ENCODE data around the gene PCED1B. TPM values are rescaled to one million over a fixed set of nuclear protein-coding genes. Genes with fewer than 3 reads are reported as not detected.
"Not testable (repeated sequence)": the region's sequence is repeated elsewhere in the genome, so short reads cannot be mapped to it uniquely, and the experiment has no call there.

Gene PCED1B
- total and polyA plus RNA-seq, 2 experiments from 2014 or later = 5.1 to 6.6 TPM

GRCh38 chr12:47054659-47055058 lies 24.8 kb upstream of the PCED1B start (continued):
- no peak for TF ChIP-seq ZNF462 (CRISPR knock-in tag; IDR thresholded peaks at IDR 0.05)
- TF ChIP-seq CREB1 (CRISPR knock-in tag; IDR thresholded peaks at IDR 0.05; ENCODE audit: low read depth) = no peak
- no peak for TF ChIP-seq JUNB (IDR thresholded peaks at IDR 0.05; ENCODE audit: unreplicated experiment)
- TF ChIP-seq NANOG (IDR thresholded peaks at IDR 0.05; ENCODE audit: borderline replicate concordance) = no peak
- no peak for TF ChIP-seq EZH2 (IDR thresholded peaks at IDR 0.05; ENCODE audit: low read depth, unreplicated experiment)
- TF ChIP-seq POLR2AphosphoS5 (IDR thresholded peaks at IDR 0.05; ENCODE audit: low read depth) = no peak
- no peak for TF ChIP-seq ZNF114 (CRISPR knock-in tag; IDR thresholded peaks at IDR 0.05)

DNA sequence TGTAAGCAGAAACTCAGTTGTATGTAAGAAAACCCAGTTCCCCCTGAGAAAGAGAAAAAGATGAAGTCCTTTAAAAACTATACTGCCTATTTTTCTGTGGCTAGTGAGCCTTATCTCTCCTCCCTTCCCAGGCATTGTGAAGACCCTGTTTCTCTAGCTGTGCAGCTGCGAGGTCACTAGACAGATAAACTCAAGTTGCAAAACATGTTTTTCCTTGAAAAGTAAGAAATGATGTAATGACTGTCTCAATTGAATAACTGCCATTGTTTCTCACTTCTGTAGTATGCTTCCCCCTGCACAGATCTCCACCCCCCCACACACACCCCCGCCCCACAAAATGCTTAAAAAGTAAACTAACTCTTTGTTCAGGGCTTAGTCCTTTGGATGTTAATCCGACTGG lies 23.6 kb upstream of the PCED1B start:
- H3K36me3 ChIP-seq (ENCODE audit: insufficient read depth); H3K27me3 Mint-ChIP-seq (ENCODE audit: insufficient read depth, low read depth, poor library complexity); DNase-seq (ENCODE audit: low spot score); H3K4me3 ChIP-seq; H4K20me1 ChIP-seq (replicated peaks; ENCODE audit: insufficient read depth); H2AFZ ChIP-seq; H3K9me2 ChIP-seq (ENCODE audit: insufficient read depth); H3K27ac Mint-ChIP-seq; H3K27me3 ChIP-seq (ENCODE audit: insufficient read depth); H3K79me2 ChIP-seq (replicated peaks; ENCODE audit: insufficient read depth); H3F3A ChIP-seq (replicated peaks; ENCODE audit: low read depth); ATAC-seq; H3K4me3 Mint-ChIP-seq; H3K4me2 ChIP-seq; H3K4me1 ChIP-seq (ENCODE audit: insufficient read depth); H3K4me1 Mint-ChIP-seq; H3K27ac ChIP-seq (ENCODE audit: low read depth): not testable (repeated sequence)
- peaks cover 31% of the 10 kb centered on the region for H3K9me3 Mint-ChIP-seq
- peaks cover 15% of the 10 kb centered on the region for H3K36me3 Mint-ChIP-seq (ENCODE audit: low read depth)

DNA sequence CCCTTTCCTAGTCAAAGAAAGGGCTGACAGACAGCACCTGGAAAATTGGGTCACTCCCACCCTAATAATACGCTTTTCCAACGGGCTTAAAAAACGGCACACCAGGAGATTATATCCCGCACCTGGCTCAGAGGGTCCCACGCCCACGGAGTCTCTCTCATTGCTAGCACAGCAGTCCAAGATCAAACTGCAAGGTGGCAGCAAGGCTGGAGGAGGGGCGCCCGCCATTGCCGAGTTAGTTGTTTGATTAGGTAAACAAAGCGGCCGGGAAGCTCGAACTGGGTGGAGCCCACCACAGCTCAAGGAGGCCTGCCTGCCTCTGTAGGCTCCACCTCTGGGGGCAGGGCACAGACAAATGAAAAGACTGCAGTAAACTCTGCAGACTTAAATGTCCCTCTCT lies 22.5 kb upstream of the PCED1B start:
- not testable (repeated sequence) for H3K27me3 ChIP-seq (ENCODE audit: insufficient read depth); H3K4me3 Mint-ChIP-seq; H3K79me2 ChIP-seq (replicated peaks; ENCODE audit: insufficient read depth); ATAC-seq; H4K20me1 ChIP-seq (replicated peaks; ENCODE audit: insufficient read depth); DNase-seq (ENCODE audit: low spot score); H3K27ac ChIP-seq (ENCODE audit: low read depth); H3K36me3 Mint-ChIP-seq (ENCODE audit: low read depth); H3K4me1 Mint-ChIP-seq; H3K4me2 ChIP-seq; H3K36me3 ChIP-seq (ENCODE audit: insufficient read depth); H3K27ac Mint-ChIP-seq; H3K4me1 ChIP-seq (ENCODE audit: insufficient read depth); H2AFZ ChIP-seq; H3K27me3 Mint-ChIP-seq (ENCODE audit: insufficient read depth, low read depth, poor library complexity); H3F3A ChIP-seq (replicated peaks; ENCODE audit: low read depth); H3K4me3 ChIP-seq; H3K9me2 ChIP-seq (ENCODE audit: insufficient read depth)
- peaks cover 24% of the 10 kb centered on the region for H3K9me3 Mint-ChIP-seq

GRCh38 chr12:47058640-47059039 lies 20.8 kb upstream of the PCED1B start:
- H3K27ac Mint-ChIP-seq; H3K27me3 Mint-ChIP-seq (ENCODE audit: insufficient read depth, low read depth, poor library complexity); H3K27me3 ChIP-seq (ENCODE audit: insufficient read depth); H4K20me1 ChIP-seq (replicated peaks; ENCODE audit: insufficient read depth); H3F3A ChIP-seq (replicated peaks; ENCODE audit: low read depth); H3K4me1 Mint-ChIP-seq; H3K79me2 ChIP-seq (replicated peaks; ENCODE audit: insufficient read depth); H3K4me3 Mint-ChIP-seq; H3K27ac ChIP-seq (ENCODE audit: low read depth); H3K4me3 ChIP-seq; ATAC-seq; H3K4me2 ChIP-seq; H3K36me3 ChIP-seq (ENCODE audit: insufficient read depth); DNase-seq (ENCODE audit: low spot score); H3K36me3 Mint-ChIP-seq (ENCODE audit: low read depth); H3K9me2 ChIP-seq (ENCODE audit: insufficient read depth); H2AFZ ChIP-seq; H3K4me1 ChIP-seq (ENCODE audit: insufficient read depth): not testable (repeated sequence)
- H3K9me3 Mint-ChIP-seq = peaks cover 27% of the 10 kb centered on the region

Measured in GM23338 (cell line).